NAMALWA (cell line): ENCODE data around the gene SORCS2.

Experiments used
- DNase-seq: peaks from one replicate; pipeline ENCODE4 v3.0.0-alpha.2; 2015; ENCODE audit warnings: low spot score

Gene SORCS2

GRCh38 chr4:7766661-7767345, 574.5 kb downstream of the SORCS2 start:
- DNase-seq, result no peak

- no peak for DNase-seq
These were observed 575.2 kb downstream of the SORCS2 start for GRCh38 chr4:7767526-7767925.

GRCh38 chr4:7767966-7768365, 575.6 kb downstream of the SORCS2 start:
- DNase-seq, result no peak

GRCh38 chr4:7768736-7769135, 576.4 kb downstream of the SORCS2 start:
- DNase-seq, result no peak

GRCh38 chr4:7769396-7770223, 577.3 kb downstream of the SORCS2 start:
- DNase-seq, result no peak

- no peak for DNase-seq
These were observed 578.1 kb downstream of the SORCS2 start for GRCh38 chr4:7770224-7771050.

GRCh38 chr4:7771056-7771455, 578.7 kb downstream of the SORCS2 start:
- DNase-seq, result no peak

GRCh38 chr4:7771541-7772507, 579.5 kb downstream of the SORCS2 start:
- DNase-seq, result no peak

- no peak for DNase-seq
These were observed 580.5 kb downstream of the SORCS2 start for GRCh38 chr4:7772711-7773385.

GRCh38 chr4:7773401-7774180, 581.3 kb downstream of the SORCS2 start:
- DNase-seq, result no peak

- no peak for DNase-seq
These were observed 582.3 kb downstream of the SORCS2 start for GRCh38 chr4:7774301-7775294.

- no peak for DNase-seq
These were observed 583.1 kb downstream of the SORCS2 start for GRCh38 chr4:7775396-7775795.

- DNase-seq, result no peak
These were observed 584.8 kb downstream of the SORCS2 start for GRCh38 chr4:7777017-7777710.

- no peak for DNase-seq
These were observed 585.7 kb downstream of the SORCS2 start for GRCh38 chr4:7777871-7778509.

- DNase-seq, result no peak
These were observed 586.4 kb downstream of the SORCS2 start for GRCh38 chr4:7778510-7779431.

- no peak for DNase-seq
These were observed 587.1 kb downstream of the SORCS2 start for GRCh38 chr4:7779432-7779768.
